ENCODE results near the gene SNCA.

DNA sequence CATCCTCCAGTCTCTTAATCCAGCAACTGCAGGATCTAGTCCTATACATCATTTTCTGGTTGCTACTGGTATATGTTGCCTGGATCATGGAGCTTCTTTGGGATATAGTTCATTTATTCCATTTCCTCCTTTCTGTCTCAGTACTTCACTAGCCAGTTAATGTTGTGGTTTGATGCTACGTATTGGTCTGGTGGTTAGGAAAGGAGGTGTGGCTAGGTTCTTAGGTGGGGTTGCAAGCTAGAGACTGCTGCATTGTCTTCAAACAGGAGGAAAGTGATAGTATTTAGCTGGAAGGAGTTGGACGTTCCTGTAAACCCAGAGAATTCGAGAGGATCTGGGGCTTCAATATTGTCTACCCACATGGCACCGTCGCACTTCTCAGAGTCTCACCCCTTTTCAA, 129.5 kb downstream of the SNCA start:
- TF ChIP-seq, protein P1, sequence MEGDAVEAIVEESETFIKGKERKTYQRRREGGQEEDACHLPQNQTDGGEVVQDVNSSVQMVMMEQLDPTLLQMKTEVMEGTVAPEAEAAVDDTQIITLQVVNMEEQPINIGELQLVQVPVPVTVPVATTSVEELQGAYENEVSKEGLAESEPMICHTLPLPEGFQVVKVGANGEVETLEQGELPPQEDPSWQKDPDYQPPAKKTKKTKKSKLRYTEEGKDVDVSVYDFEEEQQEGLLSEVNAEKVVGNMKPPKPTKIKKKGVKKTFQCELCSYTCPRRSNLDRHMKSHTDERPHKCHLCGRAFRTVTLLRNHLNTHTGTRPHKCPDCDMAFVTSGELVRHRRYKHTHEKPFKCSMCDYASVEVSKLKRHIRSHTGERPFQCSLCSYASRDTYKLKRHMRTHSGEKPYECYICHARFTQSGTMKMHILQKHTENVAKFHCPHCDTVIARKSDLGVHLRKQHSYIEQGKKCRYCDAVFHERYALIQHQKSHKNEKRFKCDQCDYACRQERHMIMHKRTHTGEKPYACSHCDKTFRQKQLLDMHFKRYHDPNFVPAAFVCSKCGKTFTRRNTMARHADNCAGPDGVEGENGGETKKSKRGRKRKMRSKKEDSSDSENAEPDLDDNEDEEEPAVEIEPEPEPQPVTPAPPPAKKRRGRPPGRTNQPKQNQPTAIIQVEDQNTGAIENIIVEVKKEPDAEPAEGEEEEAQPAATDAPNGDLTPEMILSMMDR (IDR thresholded peaks at IDR 0.05; ENCODE audit: low read length) = no peak
- TF ChIP-seq EZH2 (IDR thresholded peaks at IDR 0.05; ENCODE audit: borderline replicate concordance, low read length) = no peak
